ENCODE data around the gene UBE2M.

DNA sequence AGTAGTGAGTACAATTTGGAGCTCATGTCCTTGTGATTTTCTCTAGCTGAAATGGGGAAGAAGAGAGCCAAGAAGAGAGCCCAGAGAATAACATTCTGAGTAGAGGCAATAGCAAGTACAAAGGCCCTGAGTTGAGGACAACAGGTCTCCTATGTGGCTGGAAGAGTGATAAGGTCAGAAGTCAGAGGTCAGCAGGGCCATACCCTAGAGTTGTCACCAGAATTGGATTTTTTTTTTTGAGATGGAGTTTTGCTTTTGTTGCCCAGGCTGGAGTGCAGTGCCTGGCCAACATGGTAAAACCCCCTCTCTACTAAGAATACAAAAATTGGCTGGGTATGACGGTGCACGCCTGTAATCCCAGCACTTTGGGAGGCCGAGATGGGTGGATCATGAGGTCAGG is 22.6 kb downstream of the UBE2M start:
- TF ChIP-seq CTCF (IDR thresholded peaks at IDR 0.05) (no peak), POLR2A (IDR thresholded peaks at IDR 0.05) (no peak)

All from thyroid gland (tissue), 4 donors.